ENCODE measurements around the gene GPATCH8.

DNA sequence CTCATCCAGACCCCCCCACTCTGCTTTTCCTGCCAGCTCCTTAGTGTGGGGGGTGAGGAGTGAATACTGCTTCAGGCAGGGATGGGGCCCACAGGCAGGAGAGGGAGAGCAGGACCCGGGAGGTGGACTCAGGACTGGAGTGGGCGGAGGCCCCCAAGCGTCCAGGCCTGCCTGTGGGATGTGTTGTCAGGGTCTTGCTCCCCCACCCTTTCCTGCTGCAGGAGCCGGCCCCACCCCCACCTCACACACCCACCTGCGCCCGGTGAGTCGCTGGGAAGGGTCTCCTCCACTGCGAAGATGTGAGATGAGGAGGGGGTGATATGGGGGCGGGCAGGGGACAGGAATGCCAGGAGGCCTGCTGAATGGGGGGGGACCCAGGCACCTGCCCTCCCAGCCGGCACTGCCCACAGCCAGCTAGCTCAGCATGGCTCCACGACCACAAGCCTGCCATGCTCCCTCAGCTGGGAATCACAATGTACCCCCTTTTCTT is 140.7 kb downstream of the GPATCH8 start:
- TF ChIP-seq, protein P1, sequence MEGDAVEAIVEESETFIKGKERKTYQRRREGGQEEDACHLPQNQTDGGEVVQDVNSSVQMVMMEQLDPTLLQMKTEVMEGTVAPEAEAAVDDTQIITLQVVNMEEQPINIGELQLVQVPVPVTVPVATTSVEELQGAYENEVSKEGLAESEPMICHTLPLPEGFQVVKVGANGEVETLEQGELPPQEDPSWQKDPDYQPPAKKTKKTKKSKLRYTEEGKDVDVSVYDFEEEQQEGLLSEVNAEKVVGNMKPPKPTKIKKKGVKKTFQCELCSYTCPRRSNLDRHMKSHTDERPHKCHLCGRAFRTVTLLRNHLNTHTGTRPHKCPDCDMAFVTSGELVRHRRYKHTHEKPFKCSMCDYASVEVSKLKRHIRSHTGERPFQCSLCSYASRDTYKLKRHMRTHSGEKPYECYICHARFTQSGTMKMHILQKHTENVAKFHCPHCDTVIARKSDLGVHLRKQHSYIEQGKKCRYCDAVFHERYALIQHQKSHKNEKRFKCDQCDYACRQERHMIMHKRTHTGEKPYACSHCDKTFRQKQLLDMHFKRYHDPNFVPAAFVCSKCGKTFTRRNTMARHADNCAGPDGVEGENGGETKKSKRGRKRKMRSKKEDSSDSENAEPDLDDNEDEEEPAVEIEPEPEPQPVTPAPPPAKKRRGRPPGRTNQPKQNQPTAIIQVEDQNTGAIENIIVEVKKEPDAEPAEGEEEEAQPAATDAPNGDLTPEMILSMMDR (IDR thresholded peaks at IDR 0.05): no peak
- TF ChIP-seq POLR2A (IDR thresholded peaks at IDR 0.05): no peak
- TF ChIP-seq POLR2AphosphoS5 (IDR thresholded peaks at IDR 0.05): no peak

Measured in transverse colon (tissue), 4 donors.